ENCODE results near the gene KDM4B. TPM values are rescaled to one million over a fixed set of nuclear protein-coding genes. Genes with fewer than 3 reads are reported as not detected.

KDM4B gene
- total RNA-seq, 1 experiment from 2014 or later = 35.9 TPM

- no peak overlapping the region for H2AFZ ChIP-seq (ENCODE audit: low read depth, low read length, poor library complexity, severe bottlenecking)
- peak overlapping the region; percentile 53 for H3K9ac ChIP-seq (ENCODE audit: low read length)
- BruUV-seq (replicated peaks) = no TSS peak
- ChIA-PET RAD21 (ENCODE audit: low non-redundant PET in 1 of 2, low total read pairs in 2 of 2, uncharacterized antibody in 2 of 2, unreplicated experiment in 2 of 2) (no interaction called here), POLR2A (interaction anchor here (0.7 to 2.7 kb wide), 6 partner anchors 9 to 105 kb away, joined by 3 to 14 read pairs (median 4); no protein-coding TSS in a partner anchor), CTCF (interaction anchor here (0.9 to 2.9 kb wide), 4 partner anchors 31 to 100 kb away, joined by 3 to 7 read pairs (median 4); no protein-coding TSS in a partner anchor)
- peak overlapping the region; percentile 67 to 76 for H3K4me3 ChIP-seq (replicated peaks in 1 of 2; ENCODE audit: low read depth in 1 of 2, low read length in 2 of 2)
- ATAC-seq (no peak), DNase-seq (ENCODE audit: low read depth, low spot score) (no peak)
- H3K9me2 ChIP-seq (ENCODE audit: insufficient read depth) = no peaks in the 10 kb centered on the region
- H3K4me2 ChIP-seq (ENCODE audit: low read length) = peak overlapping the region; percentile 98
- peaks cover 49% of the 10 kb centered on the region for H3K79me2 ChIP-seq (ENCODE audit: insufficient read depth, low read length)
- peaks cover 47 to 73% of the 10 kb centered on the region in 2 experiments for H3K4me1 ChIP-seq (ENCODE audit: control insufficient read depth in 1 of 2, insufficient read depth in 2 of 2, low read length in 2 of 2)
- no peak for TF ChIP-seq RAD21 (IDR thresholded peaks at IDR 0.05; ENCODE audit: low read depth)
- TF ChIP-seq EZH2phosphoT487 (IDR thresholded peaks at IDR 0.05; ENCODE audit: borderline replicate concordance) = no peak
- TF ChIP-seq SIN3A (IDR thresholded peaks at IDR 0.05; ENCODE audit: low read depth) = no peak
- TF ChIP-seq TCF7L2 (IDR thresholded peaks at IDR 0.05; ENCODE audit: borderline replicate concordance, extremely low read depth, insufficient read depth, insufficient read length) = no peak
- TF ChIP-seq REST (IDR thresholded peaks at IDR 0.05; ENCODE audit: low read depth) = no peak
- TF ChIP-seq CBX3 (IDR thresholded peaks at IDR 0.05; ENCODE audit: low read depth) = no peak
- no peak for TF ChIP-seq MAX (IDR thresholded peaks at IDR 0.05)
- no peak for TF ChIP-seq ATF3 (IDR thresholded peaks at IDR 0.05)
- TF ChIP-seq EGR1 (IDR thresholded peaks at IDR 0.05; ENCODE audit: low read depth) = no peak
- TF ChIP-seq SP1 (IDR thresholded peaks at IDR 0.05; ENCODE audit: low read depth) = no peak
- no peak for TF ChIP-seq ELF1 (IDR thresholded peaks at IDR 0.05; ENCODE audit: borderline replicate concordance, low read depth)
- H3K27ac ChIP-seq (ENCODE audit: low read depth, low read length) = peak overlapping the region; percentile 8; the same call in 1 of the 2 replicates
- intact Hi-C loops (cut with micrococcal nuclease) = loop anchor here (10.0 kb wide), 1 partner anchor 246 kb away; the partner anchor contains the start of gene DPP9
- no peaks in the 10 kb centered on the region for H3K27me3 ChIP-seq (ENCODE audit: insufficient read depth, low read length)
- H3K36me3 ChIP-seq (ENCODE audit: control insufficient read depth in 1 of 2, insufficient read depth in 2 of 2, low read length in 2 of 2) = no peaks in the 10 kb centered on the region
- H4K20me1 ChIP-seq (ENCODE audit: insufficient read depth) = no peaks in the 10 kb centered on the region
- H3K9me3 ChIP-seq (ENCODE audit: control insufficient read depth in 1 of 2, insufficient read depth in 1 of 2, low read depth in 1 of 2, low read length in 2 of 2) = no peaks in the 10 kb centered on the region
These were observed 1.9 kb downstream of the KDM4B start for GRCh38 chr19:4970558-4971423.

All from HCT116 (cell line).